ENCODE results near the gene HPDL.
A peak's percentile ranks its signal among the peaks of the same experiment; 100 is the strongest.
"Not testable (repeated sequence)": the region's sequence is repeated elsewhere in the genome, so short reads cannot be mapped to it uniquely, and the experiment has no call there.

HPDL gene

DNA sequence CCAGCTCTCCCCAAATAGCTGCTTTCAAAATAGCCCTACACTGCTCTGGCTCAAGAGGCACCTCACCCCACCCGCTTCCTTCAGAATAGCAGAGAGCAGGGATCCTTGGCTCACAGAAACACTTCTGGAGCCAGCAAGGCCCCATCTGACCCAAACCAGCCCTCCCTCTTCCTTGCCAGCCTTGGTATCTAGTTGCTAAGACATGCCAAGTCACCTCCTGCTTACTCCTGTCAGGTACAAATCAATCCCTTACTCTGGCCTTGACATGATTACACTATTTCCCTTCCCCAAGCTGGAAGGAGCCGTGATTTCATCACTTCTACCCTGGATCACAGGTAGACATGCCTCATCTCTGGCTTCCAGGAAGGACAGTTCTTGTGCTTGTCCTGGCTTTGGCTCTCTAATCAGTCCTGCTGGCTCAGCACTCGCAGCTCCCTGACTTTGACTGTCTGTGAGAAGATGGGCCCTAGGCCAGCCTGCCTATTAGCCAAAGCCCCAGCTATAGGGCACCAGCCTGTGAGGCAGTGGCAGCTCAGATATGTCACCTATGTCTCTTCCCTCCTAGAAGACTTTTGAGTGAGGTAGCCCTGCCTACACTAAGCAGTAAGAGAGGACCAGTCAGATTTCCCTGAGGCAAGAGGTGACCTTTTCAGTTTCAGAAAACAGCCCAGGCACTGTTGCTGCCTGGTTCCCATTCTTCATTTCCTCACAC lies 22.4 kb downstream of the HPDL start:
- in situ Hi-C loops (cut with MboI; ENCODE audit: low sequenced_read_pairs) = loop anchor here (5.0 kb wide), 1 partner anchor 143 kb away; the partner anchor contains the start of gene TESK2
- H3K4me1 ChIP-seq = no peaks in the 10 kb centered on the region
- DNase-seq (ENCODE audit: low spot score in 2 of 2) = no peak

GRCh38 chr1:45351508-45351907 lies 24.8 kb downstream of the HPDL start:
- no peak overlapping the region for H3K4me3 ChIP-seq
- H3K4me1 ChIP-seq = no peaks in the 10 kb centered on the region
- no peaks in the 10 kb centered on the region for H3K27me3 ChIP-seq (ENCODE audit: low read depth)
- H3K9me3 ChIP-seq = no peaks in the 10 kb centered on the region
- in situ Hi-C loops (cut with MboI; ENCODE audit: low sequenced_read_pairs) = loop anchor here (10.0 kb wide), 1 partner anchor 213 kb away; no protein-coding TSS in a partner anchor
- H3K36me3 ChIP-seq (replicated peaks) = no peaks in the 10 kb centered on the region
- no peak for DNase-seq (ENCODE audit: low spot score in 2 of 2)

More for the DNA sequence above, 22.4 kb downstream of the HPDL start:
- H3K36me3 ChIP-seq (replicated peaks) = peaks cover 13% of the 10 kb centered on the region
- no peaks in the 10 kb centered on the region for H3K27me3 ChIP-seq (ENCODE audit: low read depth)
- H3K9me3 ChIP-seq = no peaks in the 10 kb centered on the region
- no peak overlapping the region for H3K4me3 ChIP-seq

GRCh38 chr1:45353685-45354084 lies 27.0 kb downstream of the HPDL start:
- H3K27me3 ChIP-seq (ENCODE audit: low read depth) = no peaks in the 10 kb centered on the region
- H3K4me3 ChIP-seq = no peak overlapping the region
- H3K9me3 ChIP-seq = no peaks in the 10 kb centered on the region
- no peaks in the 10 kb centered on the region for H3K36me3 ChIP-seq (replicated peaks)
- in situ Hi-C loops (cut with MboI; ENCODE audit: low sequenced_read_pairs) = loop anchor here (10.0 kb wide), 1 partner anchor 211 kb away; no protein-coding TSS in a partner anchor
- no peak for DNase-seq (ENCODE audit: low spot score in 2 of 2)
- no peaks in the 10 kb centered on the region for H3K4me1 ChIP-seq

DNA sequence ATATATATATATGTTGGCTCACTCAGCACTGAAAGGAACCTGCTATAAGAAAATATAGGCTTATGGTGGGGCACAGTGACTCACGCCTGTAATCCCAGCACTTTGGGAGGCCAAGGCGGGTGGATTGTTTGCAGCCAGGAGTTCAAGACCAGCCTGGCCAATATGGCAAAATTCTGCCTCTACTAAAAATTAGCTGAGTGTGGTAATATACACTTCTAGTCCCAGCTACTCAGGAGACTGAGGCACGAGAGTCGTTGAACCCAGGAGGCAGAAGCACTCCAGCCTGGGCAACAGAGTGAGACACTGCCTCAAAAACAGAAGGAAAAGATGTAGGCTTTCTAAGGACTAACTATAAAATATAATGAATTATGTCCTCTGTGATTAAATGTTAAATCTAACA lies 28.1 kb downstream of the HPDL start:
- in situ Hi-C loops (cut with MboI; ENCODE audit: low sequenced_read_pairs) = loop anchor here (10.0 kb wide), 1 partner anchor 210 kb away; no protein-coding TSS in a partner anchor
- H3K27me3 ChIP-seq (ENCODE audit: low read depth) = no peaks in the 10 kb centered on the region
- H3K9me3 ChIP-seq = no peaks in the 10 kb centered on the region
- H3K36me3 ChIP-seq (replicated peaks) = no peaks in the 10 kb centered on the region
- H3K4me1 ChIP-seq = peaks cover under 1% of the 10 kb centered on the region
- H3K4me3 ChIP-seq = no peak overlapping the region
- DNase-seq (ENCODE audit: low spot score in 2 of 2) = no peak

- peaks cover 9% of the 10 kb centered on the region for H3K4me1 ChIP-seq
- no peak overlapping the region for H3K4me3 ChIP-seq
- H3K9me3 ChIP-seq = no peaks in the 10 kb centered on the region
- no peak for DNase-seq (ENCODE audit: low spot score in 2 of 2)
- in situ Hi-C loops (cut with MboI; ENCODE audit: low sequenced_read_pairs) = loop anchor here (10.0 kb wide), 1 partner anchor 209 kb away; no protein-coding TSS in a partner anchor
- no peaks in the 10 kb centered on the region for H3K36me3 ChIP-seq (replicated peaks)
- no peaks in the 10 kb centered on the region for H3K27me3 ChIP-seq (ENCODE audit: low read depth)
Observed at GRCh38 chr1:45355683-45356082, 29.0 kb downstream of the HPDL start.

DNA sequence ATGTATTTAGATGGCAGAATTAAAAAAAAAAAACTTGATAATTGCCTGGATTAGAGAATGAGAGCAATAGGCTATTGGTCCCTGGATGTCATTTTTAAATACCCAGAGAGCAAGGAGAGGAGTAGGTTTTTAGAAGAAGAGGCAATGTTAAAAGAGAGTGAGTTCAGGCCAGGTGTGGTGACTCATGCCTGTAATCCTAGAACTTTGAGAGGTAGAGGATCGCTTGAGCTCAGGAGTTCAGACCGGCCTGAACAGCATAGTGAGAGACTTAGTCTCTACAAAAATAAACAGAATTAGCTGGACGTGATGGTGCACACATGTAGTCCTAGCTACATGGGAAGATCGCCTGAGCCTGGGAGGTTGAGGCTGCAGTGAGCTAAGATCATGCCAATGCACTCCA lies 29.5 kb downstream of the HPDL start:
- DNase-seq (ENCODE audit: low spot score in 2 of 2) = no peak
- in situ Hi-C loops (cut with MboI; ENCODE audit: low sequenced_read_pairs) = loop anchor here (10.0 kb wide), 1 partner anchor 209 kb away; no protein-coding TSS in a partner anchor
- H3K4me3 ChIP-seq = no peak overlapping the region
- no peaks in the 10 kb centered on the region for H3K36me3 ChIP-seq (replicated peaks)
- H3K27me3 ChIP-seq (ENCODE audit: low read depth) = no peaks in the 10 kb centered on the region
- H3K9me3 ChIP-seq = no peaks in the 10 kb centered on the region
- H3K4me1 ChIP-seq = peaks cover 14% of the 10 kb centered on the region

DNA sequence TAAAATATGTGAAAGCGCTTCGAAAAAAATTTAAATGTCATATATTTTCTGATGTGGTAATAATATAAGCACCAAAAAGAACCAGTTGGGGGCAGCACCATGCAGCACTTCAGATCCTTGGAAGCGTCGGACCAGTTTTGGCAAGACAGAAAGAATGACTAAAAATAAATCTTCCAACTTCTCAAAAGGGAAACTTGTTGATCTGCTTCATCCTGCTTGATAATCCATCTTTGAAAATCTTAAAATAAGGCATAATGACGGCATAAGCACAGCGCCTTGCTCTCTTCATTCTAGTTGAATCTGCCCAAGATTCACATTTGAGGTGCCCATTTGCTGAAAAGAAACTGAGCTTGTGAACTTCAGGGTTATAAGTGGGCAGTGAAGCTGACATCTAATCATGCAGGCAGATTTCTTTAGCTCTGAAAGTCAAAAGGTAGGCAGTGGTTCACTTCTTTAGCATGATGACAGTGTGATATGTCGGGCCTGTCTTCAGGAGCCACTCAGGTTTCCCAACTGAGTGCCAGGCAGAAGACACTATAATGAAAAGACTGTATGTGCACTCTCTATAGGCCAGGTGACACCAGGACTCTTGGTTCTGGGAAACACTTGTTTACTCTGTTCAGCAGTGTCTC lies 33.3 kb downstream of the HPDL start:
- in situ Hi-C loops (cut with MboI; ENCODE audit: low sequenced_read_pairs) = loop anchor here (10.0 kb wide), 1 partner anchor 205 kb away; no protein-coding TSS in a partner anchor

GRCh38 chr1:45360981-45361380 lies 34.3 kb downstream of the HPDL start:
- DNase-seq (ENCODE audit: low spot score in 2 of 2) = peak; percentile 55 to 59
- in situ Hi-C loops (cut with MboI; ENCODE audit: low sequenced_read_pairs); H3K4me3 ChIP-seq; H3K36me3 ChIP-seq (replicated peaks); H3K27me3 ChIP-seq (ENCODE audit: low read depth); H3K9me3 ChIP-seq: not testable (repeated sequence)
- H3K4me1 ChIP-seq = peaks cover 17% of the 10 kb centered on the region

More for the DNA sequence above, 33.3 kb downstream of the HPDL start:
- H3K4me1 ChIP-seq = peaks cover 17% of the 10 kb centered on the region
- H3K36me3 ChIP-seq (replicated peaks) = no peaks in the 10 kb centered on the region
- peak; percentile 65 to 72 for DNase-seq (ENCODE audit: low spot score in 2 of 2)
- no peaks in the 10 kb centered on the region for H3K27me3 ChIP-seq (ENCODE audit: low read depth)
- H3K4me3 ChIP-seq = no peak overlapping the region
- H3K9me3 ChIP-seq = no peaks in the 10 kb centered on the region

DNA sequence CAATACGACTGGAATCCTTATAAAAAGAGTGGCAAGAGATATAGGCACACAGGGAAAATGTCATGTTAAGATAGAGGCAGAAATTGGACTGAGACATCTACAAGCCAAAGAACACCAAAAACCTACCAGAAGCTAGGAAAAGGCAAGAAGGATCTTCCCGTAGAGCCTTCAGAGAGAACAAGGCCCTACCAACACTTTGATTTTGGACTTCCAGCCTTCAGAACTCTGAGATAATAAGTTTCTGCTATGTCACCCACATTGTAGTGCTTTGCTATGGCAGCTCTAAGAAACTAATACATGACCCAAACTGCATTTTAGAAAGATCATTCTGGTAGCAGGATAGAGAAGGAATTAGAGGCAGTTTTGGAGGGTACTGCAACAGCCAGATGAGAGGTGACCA lies 37.6 kb downstream of the HPDL start:
- DNase-seq (ENCODE audit: low spot score in 2 of 2) = no peak
- H3K9me3 ChIP-seq = no peaks in the 10 kb centered on the region
- H3K4me3 ChIP-seq = no peak overlapping the region
- H3K27me3 ChIP-seq (ENCODE audit: low read depth) = no peaks in the 10 kb centered on the region
- no peaks in the 10 kb centered on the region for H3K36me3 ChIP-seq (replicated peaks)
- peaks cover 17% of the 10 kb centered on the region for H3K4me1 ChIP-seq
- in situ Hi-C loops (cut with MboI; ENCODE audit: low sequenced_read_pairs) = no loop called here

GRCh38 chr1:45365051-45365450 lies 38.4 kb downstream of the HPDL start:
- DNase-seq (ENCODE audit: low spot score in 2 of 2) = no peak
- no peaks in the 10 kb centered on the region for H3K9me3 ChIP-seq
- no peaks in the 10 kb centered on the region for H3K36me3 ChIP-seq (replicated peaks)
- H3K4me1 ChIP-seq = peaks cover 15% of the 10 kb centered on the region
- H3K4me3 ChIP-seq = no peak overlapping the region
- no peaks in the 10 kb centered on the region for H3K27me3 ChIP-seq (ENCODE audit: low read depth)
- in situ Hi-C loops (cut with MboI; ENCODE audit: low sequenced_read_pairs) = no loop called here

- no peaks in the 10 kb centered on the region for H3K9me3 ChIP-seq
- in situ Hi-C loops (cut with MboI; ENCODE audit: low sequenced_read_pairs) = no loop called here
- H3K4me1 ChIP-seq = peaks cover 18% of the 10 kb centered on the region
- no peak for DNase-seq (ENCODE audit: low spot score in 2 of 2)
- no peaks in the 10 kb centered on the region for H3K36me3 ChIP-seq (replicated peaks)
- H3K4me3 ChIP-seq = no peak overlapping the region
- no peaks in the 10 kb centered on the region for H3K27me3 ChIP-seq (ENCODE audit: low read depth)
Observed at GRCh38 chr1:45370575-45370974, 43.9 kb downstream of the HPDL start.

GRCh38 chr1:45373573-45373972 lies 46.9 kb downstream of the HPDL start:
- no peak for DNase-seq (ENCODE audit: low spot score in 2 of 2)
- Histone ChIP-seq H3K36me3 (replicated peaks) (no peaks in the 10 kb centered on the region), H3K9me3 (no peaks in the 10 kb centered on the region), H3K27me3 (ENCODE audit: low read depth) (no peaks in the 10 kb centered on the region), H3K4me3 (no peak overlapping the region), H3K4me1 (peaks cover 18% of the 10 kb centered on the region)
- in situ Hi-C loops (cut with MboI; ENCODE audit: low sequenced_read_pairs) = no loop called here

- Histone ChIP-seq H3K4me3 (no peak overlapping the region), H3K27me3 (ENCODE audit: low read depth) (no peaks in the 10 kb centered on the region), H3K36me3 (replicated peaks) (no peaks in the 10 kb centered on the region), H3K9me3 (no peaks in the 10 kb centered on the region), H3K4me1 (peaks cover 18% of the 10 kb centered on the region)
- DNase-seq (ENCODE audit: low spot score in 2 of 2) = no peak
- in situ Hi-C loops (cut with MboI; ENCODE audit: low sequenced_read_pairs) = no loop called here
Observed at GRCh38 chr1:45375104-45376090, 48.7 kb downstream of the HPDL start.
